Fibroblast of lung (primary cell): ENCODE data around the gene KLF4. TPM values are rescaled to one million over a fixed set of nuclear protein-coding genes. Genes with fewer than 3 reads are reported as not detected.
A peak's percentile ranks its signal among the peaks of the same experiment; 100 is the strongest.

Experiments used
- DNase-seq, 2 donors: peaks; one replicate each; pipeline versions ENCODE4 v3.0.0 to v3.0.0-alpha.2; 2010; ENCODE audit warnings: low read depth in 2 of 2
- H2AFZ ChIP-seq: 2 replicates; pipeline ENCODE4 v1.5.1; 2012; ENCODE audit warnings: low read length, control low read depth, inconsistent platforms
- H3K27ac ChIP-seq: 2 replicates; pipeline ENCODE4 v1.5.1; 2011; ENCODE audit warnings: low read length, control low read depth; ENCODE audit not compliant: insufficient read depth
- H3K27me3 ChIP-seq: 2 replicates; pipeline ENCODE4 v1.5.1; 2011; ENCODE audit warnings: mild to moderate bottlenecking, low read length; ENCODE audit not compliant: control insufficient read depth, insufficient read depth
- H3K36me3 ChIP-seq: 2 replicates; pipeline ENCODE4 v1.5.1; 2011; ENCODE audit warnings: low read length; ENCODE audit not compliant: control insufficient read depth, insufficient read depth
- H3K4me1 ChIP-seq: 2 replicates; pipeline ENCODE4 v1.5.1; 2011; ENCODE audit warnings: low read length; ENCODE audit not compliant: control insufficient read depth, insufficient read depth; ENCODE audit errors: extremely low read depth
- H3K4me2 ChIP-seq: 2 replicates; pipeline ENCODE4 v1.5.1; 2011; ENCODE audit warnings: low read length, control low read depth; ENCODE audit not compliant: insufficient read depth; ENCODE audit errors: extremely low read depth
- H3K4me3 ChIP-seq, 4 experiments: fragments of 200-600 bp in 1 of 4; sonication (generic) in 1 of 4; replicated peaks in 1 of 4; 2 replicates each; pipeline ENCODE4 v1.5.1; 2011 to 2016; ENCODE audit warnings: low read length in 4 of 4, low read depth in 3 of 4, mild to moderate bottlenecking in 3 of 4, control low read depth in 2 of 4, inconsistent platforms in 1 of 4, mixed read lengths in 1 of 4; ENCODE audit not compliant: insufficient read depth in 1 of 4; ENCODE audit errors: control extremely low read depth in 1 of 4
- H3K79me2 ChIP-seq: 2 replicates; pipeline ENCODE4 v1.5.1; 2012; ENCODE audit warnings: mild to moderate bottlenecking, low read length, inconsistent platforms; ENCODE audit not compliant: control insufficient read depth, insufficient read depth
- H3K9ac ChIP-seq: 2 replicates; pipeline ENCODE4 v1.5.1; 2011; ENCODE audit warnings: mild to moderate bottlenecking, low read length, control low read depth; ENCODE audit not compliant: insufficient read depth
- H3K9me3 ChIP-seq: 2 replicates; pipeline ENCODE4 v1.5.1; 2012; ENCODE audit warnings: low read depth, low read length; ENCODE audit not compliant: control insufficient read depth, insufficient read depth
- H4K20me1 ChIP-seq: 2 replicates; pipeline ENCODE4 v1.5.1; 2011; ENCODE audit warnings: low read length; ENCODE audit not compliant: control insufficient read depth, insufficient read depth; ENCODE audit errors: extremely low read depth
- EZH2 ChIP-seq: IDR thresholded peaks from 2 replicates; pipeline ENCODE4 v1.5.1; 2012; ENCODE audit warnings: low read length, control low read depth, mild to moderate bottlenecking; ENCODE audit errors: missing control alignments
- polyA plus RNA-seq, 2 donors: library from polyadenylated mRNA; depleted of rRNA in 1 of 2; stranded (reverse) in 1 of 2; unstranded in 1 of 2; fragments of >200 nt; gene quantifications; 2 replicates each; pipeline ENCODE4 v1.2.1, GENCODE V29; 2011 to 2012; ENCODE audit warnings: missing spikeins in 1 of 2
- total RNA-seq: library from RNA; depleted of rRNA; stranded (reverse); fragments of >200 nt; gene quantifications from 2 replicates; pipeline ENCODE4 v1.2.1, GENCODE V29; 2014
- TF ChIP-seq, protein P1 (sequence below), 2 donors: IDR thresholded peaks in 1 of 2; conservative IDR thresholded peaks in 1 of 2; 1 replicate in 1 of 2; 2 replicates in 1 of 2; pipeline ENCODE4 v1.5.1; 2011 to 2012; ENCODE audit warnings: low read length in 2 of 2, control low read depth in 1 of 2, inconsistent platforms in 1 of 2, low read depth in 1 of 2, mild to moderate bottlenecking in 1 of 2

The KLF4 gene
- total and polyA plus RNA-seq, 2 donors (not counting 1 experiment from before 2014, with no cell fraction given): 10.3 to 32.7 TPM

GRCh38 chr9:107465467-107466451 lies 23.8 kb downstream of the KLF4 start:
- H3K79me2 ChIP-seq: no peaks in the 10 kb centered on the region
- no peaks in the 10 kb centered on the region for H3K27me3 ChIP-seq
- H3K9ac ChIP-seq: peak overlapping the region; percentile 64
- no peak for TF ChIP-seq EZH2
- TF ChIP-seq, protein P1, sequence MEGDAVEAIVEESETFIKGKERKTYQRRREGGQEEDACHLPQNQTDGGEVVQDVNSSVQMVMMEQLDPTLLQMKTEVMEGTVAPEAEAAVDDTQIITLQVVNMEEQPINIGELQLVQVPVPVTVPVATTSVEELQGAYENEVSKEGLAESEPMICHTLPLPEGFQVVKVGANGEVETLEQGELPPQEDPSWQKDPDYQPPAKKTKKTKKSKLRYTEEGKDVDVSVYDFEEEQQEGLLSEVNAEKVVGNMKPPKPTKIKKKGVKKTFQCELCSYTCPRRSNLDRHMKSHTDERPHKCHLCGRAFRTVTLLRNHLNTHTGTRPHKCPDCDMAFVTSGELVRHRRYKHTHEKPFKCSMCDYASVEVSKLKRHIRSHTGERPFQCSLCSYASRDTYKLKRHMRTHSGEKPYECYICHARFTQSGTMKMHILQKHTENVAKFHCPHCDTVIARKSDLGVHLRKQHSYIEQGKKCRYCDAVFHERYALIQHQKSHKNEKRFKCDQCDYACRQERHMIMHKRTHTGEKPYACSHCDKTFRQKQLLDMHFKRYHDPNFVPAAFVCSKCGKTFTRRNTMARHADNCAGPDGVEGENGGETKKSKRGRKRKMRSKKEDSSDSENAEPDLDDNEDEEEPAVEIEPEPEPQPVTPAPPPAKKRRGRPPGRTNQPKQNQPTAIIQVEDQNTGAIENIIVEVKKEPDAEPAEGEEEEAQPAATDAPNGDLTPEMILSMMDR (conservative IDR thresholded peaks at IDR 0.05 in 1 of 2, IDR thresholded peaks at IDR 0.05 in 1 of 2; ENCODE audit: low read depth in 1 of 2, low read length in 2 of 2): peak; percentile 59 to 64
- H3K4me2 ChIP-seq: peak overlapping the region; percentile 88
- peak overlapping the region; percentile 71 to 76 (median 72) for H3K4me3 ChIP-seq
- no peaks in the 10 kb centered on the region for H3K36me3 ChIP-seq
- H4K20me1 ChIP-seq: no peaks in the 10 kb centered on the region
- peak overlapping the region; percentile 52 for H3K27ac ChIP-seq
- peak overlapping the region; percentile 90 for H2AFZ ChIP-seq
- H3K4me1 ChIP-seq: no peaks in the 10 kb centered on the region
- DNase-seq: peak; percentile 26 to 63
- no peaks in the 10 kb centered on the region for H3K9me3 ChIP-seq

DNA sequence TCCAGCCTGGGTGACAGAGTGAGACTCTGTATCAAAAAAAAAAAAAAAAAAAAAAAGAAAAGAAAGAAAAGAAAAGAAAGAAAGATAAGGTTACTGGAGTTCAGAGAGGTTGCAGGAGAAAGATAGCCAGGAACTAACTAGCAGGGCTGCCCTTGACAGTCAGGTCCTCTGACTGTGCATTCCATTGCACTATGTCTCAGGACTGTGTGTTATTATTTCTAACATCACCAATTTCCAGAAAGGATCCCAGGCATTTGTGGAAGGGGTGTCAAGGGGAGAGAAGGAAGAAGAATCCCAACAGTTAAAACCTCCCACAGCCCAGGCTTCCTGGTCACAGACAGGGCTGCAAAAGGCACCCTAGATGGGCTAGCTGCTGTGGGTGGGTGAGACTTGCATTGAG lies 25.1 kb downstream of the KLF4 start:
- Histone ChIP-seq H3K27ac (no peak overlapping the region), H2AFZ (no peak overlapping the region), H3K9ac (no peak overlapping the region), H3K79me2 (no peaks in the 10 kb centered on the region), H3K36me3 (no peaks in the 10 kb centered on the region), H3K4me3 (no peak overlapping the region), H4K20me1 (no peaks in the 10 kb centered on the region), H3K4me1 (no peaks in the 10 kb centered on the region), H3K27me3 (no peaks in the 10 kb centered on the region), H3K4me2 (no peak overlapping the region), H3K9me3 (no peaks in the 10 kb centered on the region)
- DNase-seq: no peak
- no peak for TF ChIP-seq EZH2
- TF ChIP-seq, protein P1 (conservative IDR thresholded peaks at IDR 0.05 in 1 of 2, IDR thresholded peaks at IDR 0.05 in 1 of 2; ENCODE audit: low read depth in 1 of 2, low read length in 2 of 2): no peak

- Histone ChIP-seq H3K27me3 (no peaks in the 10 kb centered on the region), H3K9ac (no peak overlapping the region), H3K27ac (no peak overlapping the region), H3K79me2 (no peaks in the 10 kb centered on the region), H3K4me2 (no peak overlapping the region), H4K20me1 (no peaks in the 10 kb centered on the region), H3K4me1 (no peaks in the 10 kb centered on the region), H3K36me3 (no peaks in the 10 kb centered on the region), H3K9me3 (no peaks in the 10 kb centered on the region), H2AFZ (no peak overlapping the region), H3K4me3 (no peak overlapping the region)
- DNase-seq: no peak
- no peak for TF ChIP-seq EZH2
- TF ChIP-seq, protein P1 (conservative IDR thresholded peaks at IDR 0.05 in 1 of 2, IDR thresholded peaks at IDR 0.05 in 1 of 2; ENCODE audit: low read depth in 1 of 2, low read length in 2 of 2): no peak
Measured at GRCh38 chr9:107462691-107463090, 26.9 kb downstream of the KLF4 start.
